Activated CD8-positive, alpha-beta T cell treated with anti-CD3 and anti-CD28 coated beads for 36 hours (primary cell): ENCODE measurements around the gene CMKLR1. TPM values are rescaled to one million over a fixed set of nuclear protein-coding genes. Genes with fewer than 3 reads are reported as not detected.
A peak's percentile ranks its signal among the peaks of the same experiment; 100 is the strongest.

Experiments
- ATAC-seq: fragments of 200-7000 bp; cut with Tn5 transposase; one replicate; pipeline ENCODE4 v1.10.0; 2021; ENCODE audit warnings: mild to moderate bottlenecking, moderate library complexity
- CTCF ChIA-PET: fragments of 350-600 bp; sonication (Branson Sonifier 250); formaldehyde crosslinking; loops from one replicate; lab custom pipeline; 2021; ENCODE audit warnings: antibody characterized with exemption; lab: Charles Lee
- POLR2A ChIA-PET: fragments of 350-600 bp; sonication (Branson Sonifier 250); formaldehyde crosslinking; loops from one replicate; lab custom pipeline; 2021; ENCODE audit warnings: antibody characterized with exemption; lab: Charles Lee
- DNase-seq: peaks from one replicate; pipeline ENCODE4 v3.0.0-alpha.2; 2020
- H3K27ac Mint-ChIP-seq: one replicate; pipeline ENCODE4 v1.8.0; 2021; ENCODE audit warnings: mild to moderate bottlenecking, mixed read lengths
- H3K27me3 Mint-ChIP-seq: one replicate; pipeline ENCODE4 v1.8.0; 2021; ENCODE audit warnings: mixed read lengths
- H3K36me3 Mint-ChIP-seq: one replicate; pipeline ENCODE4 v1.8.0; 2021; ENCODE audit warnings: low read depth, mixed read lengths
- H3K4me1 Mint-ChIP-seq: one replicate; pipeline ENCODE4 v1.8.0; 2021; ENCODE audit warnings: low read depth, mixed read lengths
- H3K4me3 Mint-ChIP-seq: one replicate; pipeline ENCODE4 v1.8.0; 2021; ENCODE audit warnings: mild to moderate bottlenecking, moderate library complexity, mixed read lengths
- H3K9me3 Mint-ChIP-seq: one replicate; pipeline ENCODE4 v1.8.0; 2021; ENCODE audit warnings: mixed read lengths
- intact Hi-C: fragments of 100-400 bp; cut with micrococcal nuclease; formaldehyde crosslinking; loops from one replicate; pipeline ENCODE4 v1.10.0; 2022
- total RNA-seq, 2 experiments: library from RNA; stranded (reverse); gene quantifications; one replicate each; pipeline ENCODE4 v1.2.3, GENCODE V29; 2021
- TF ChIP-seq, protein P1 (sequence below): fragments of 200-600 bp; IDR thresholded peaks from one replicate; pipeline ENCODE4 v1.8.0; 2022; ENCODE audit warnings: antibody characterized with exemption, mild to moderate bottlenecking

Gene CMKLR1
- total RNA-seq, 2 experiments from 2014 or later: not detected

DNA sequence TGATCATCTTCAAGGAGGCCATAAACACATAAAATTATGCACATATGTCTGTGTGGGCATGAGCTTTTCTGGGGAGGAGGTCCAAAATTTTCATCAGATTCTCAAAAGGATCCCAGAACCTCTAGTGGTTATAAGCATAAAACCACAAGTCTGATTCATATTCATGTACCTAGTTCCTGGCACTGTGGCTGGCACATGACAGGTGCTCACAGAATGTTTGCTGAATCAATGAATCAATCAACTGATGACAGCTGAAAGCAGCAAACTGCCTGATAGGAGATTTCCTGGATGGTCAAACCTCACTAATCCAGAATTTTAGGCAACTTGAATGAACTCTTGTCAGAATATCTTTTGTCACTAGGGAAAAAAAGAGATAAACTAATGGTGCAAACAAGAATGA lies 13.5 kb upstream of the CMKLR1 start:
- peaks cover 2% of the 10 kb centered on the region for H3K9me3 Mint-ChIP-seq
- DNase-seq (peak; percentile 18), ATAC-seq (no peak)
- no peaks in the 10 kb centered on the region for H3K36me3 Mint-ChIP-seq
- TF ChIP-seq, protein P1, sequence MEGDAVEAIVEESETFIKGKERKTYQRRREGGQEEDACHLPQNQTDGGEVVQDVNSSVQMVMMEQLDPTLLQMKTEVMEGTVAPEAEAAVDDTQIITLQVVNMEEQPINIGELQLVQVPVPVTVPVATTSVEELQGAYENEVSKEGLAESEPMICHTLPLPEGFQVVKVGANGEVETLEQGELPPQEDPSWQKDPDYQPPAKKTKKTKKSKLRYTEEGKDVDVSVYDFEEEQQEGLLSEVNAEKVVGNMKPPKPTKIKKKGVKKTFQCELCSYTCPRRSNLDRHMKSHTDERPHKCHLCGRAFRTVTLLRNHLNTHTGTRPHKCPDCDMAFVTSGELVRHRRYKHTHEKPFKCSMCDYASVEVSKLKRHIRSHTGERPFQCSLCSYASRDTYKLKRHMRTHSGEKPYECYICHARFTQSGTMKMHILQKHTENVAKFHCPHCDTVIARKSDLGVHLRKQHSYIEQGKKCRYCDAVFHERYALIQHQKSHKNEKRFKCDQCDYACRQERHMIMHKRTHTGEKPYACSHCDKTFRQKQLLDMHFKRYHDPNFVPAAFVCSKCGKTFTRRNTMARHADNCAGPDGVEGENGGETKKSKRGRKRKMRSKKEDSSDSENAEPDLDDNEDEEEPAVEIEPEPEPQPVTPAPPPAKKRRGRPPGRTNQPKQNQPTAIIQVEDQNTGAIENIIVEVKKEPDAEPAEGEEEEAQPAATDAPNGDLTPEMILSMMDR: no peak
- intact Hi-C loops: no loop called here
- POLR2A ChIA-PET: no interaction called here
- no peak overlapping the region for H3K4me3 Mint-ChIP-seq
- no peaks in the 10 kb centered on the region for H3K27me3 Mint-ChIP-seq
- CTCF ChIA-PET: no interaction called here
- peaks cover 4% of the 10 kb centered on the region for H3K4me1 Mint-ChIP-seq
- H3K27ac Mint-ChIP-seq: no peak overlapping the region

DNA sequence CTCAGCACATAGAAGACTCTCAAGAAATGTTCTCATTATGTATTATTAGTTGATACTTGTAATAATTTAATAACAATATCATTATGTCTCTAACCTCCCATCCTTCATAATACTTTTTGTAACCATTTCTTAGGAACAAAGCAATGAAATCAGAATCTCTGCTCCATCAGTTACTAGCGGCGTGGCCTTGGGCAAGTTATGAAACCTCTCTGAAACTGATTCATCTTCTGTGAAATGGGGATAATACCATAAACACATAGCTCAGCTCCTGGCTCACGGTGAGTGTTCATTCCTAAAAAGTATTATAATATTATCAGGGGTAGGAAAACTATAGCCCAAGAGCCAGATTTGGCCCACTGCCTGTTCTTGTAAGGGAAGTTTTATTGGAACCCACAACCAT lies 11.4 kb upstream of the CMKLR1 start:
- ChIA-PET POLR2A (no interaction called here), CTCF (no interaction called here)
- Mint-ChIP-seq H3K36me3 (no peaks in the 10 kb centered on the region), H3K4me3 (no peak overlapping the region), H3K4me1 (peaks cover 4% of the 10 kb centered on the region), H3K27me3 (no peaks in the 10 kb centered on the region), H3K27ac (no peak overlapping the region), H3K9me3 (peaks cover 2% of the 10 kb centered on the region)
- TF ChIP-seq, protein P1: no peak
- no peak for ATAC-seq
- intact Hi-C loops: no loop called here
- no peak for DNase-seq

DNA sequence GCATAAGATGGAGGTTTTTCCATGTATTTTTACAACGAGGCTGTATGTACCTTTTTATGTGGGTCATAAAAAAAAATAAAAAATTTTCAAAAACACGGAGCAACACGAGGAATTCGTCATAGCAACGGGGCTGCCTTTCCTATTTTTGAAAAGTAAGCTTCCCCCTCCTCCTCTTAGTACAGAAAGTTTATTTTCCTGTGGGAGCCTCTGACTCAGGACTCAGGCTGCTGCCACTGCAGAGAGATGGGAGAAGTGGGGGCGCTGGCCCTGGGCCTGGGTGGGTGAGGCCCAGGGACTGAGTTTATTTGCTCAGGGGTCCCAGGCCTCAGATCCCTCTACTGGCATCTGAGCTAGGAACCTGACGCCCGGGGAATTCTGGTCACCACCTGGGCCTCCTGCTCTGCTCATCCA lies 10.2 kb upstream of the CMKLR1 start:
- Mint-ChIP-seq H3K4me1 (peaks cover 4% of the 10 kb centered on the region), H3K9me3 (peaks cover 1% of the 10 kb centered on the region), H3K4me3 (no peak overlapping the region), H3K36me3 (no peaks in the 10 kb centered on the region), H3K27me3 (no peaks in the 10 kb centered on the region), H3K27ac (no peak overlapping the region)
- TF ChIP-seq, protein P1: no peak
- DNase-seq (no peak), ATAC-seq (no peak)
- CTCF ChIA-PET: no interaction called here
- POLR2A ChIA-PET: no interaction called here
- intact Hi-C loops: no loop called here

DNA sequence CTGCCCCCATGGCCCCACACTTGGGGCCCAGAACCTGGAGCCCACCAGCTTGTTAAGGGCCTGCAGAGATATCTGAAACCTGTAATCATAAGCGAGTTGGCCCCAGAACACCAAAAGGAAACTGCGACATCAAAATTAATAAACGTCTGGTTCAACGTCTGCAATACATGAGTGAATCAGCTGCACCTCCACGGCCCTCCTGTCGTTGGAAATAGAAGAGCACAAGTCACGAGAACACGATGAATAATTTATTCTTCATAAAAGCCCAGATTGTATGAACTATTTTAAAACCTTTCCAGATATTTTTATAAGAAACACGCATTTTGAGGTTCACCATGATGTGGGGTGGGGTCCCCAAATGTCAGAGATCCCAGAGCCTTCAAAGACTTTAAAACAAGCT lies 9.7 kb upstream of the CMKLR1 start:
- peaks cover 4% of the 10 kb centered on the region for H3K4me1 Mint-ChIP-seq
- H3K27ac Mint-ChIP-seq: no peak overlapping the region
- no peak for ATAC-seq
- ChIA-PET CTCF (no interaction called here), POLR2A (no interaction called here)
- DNase-seq: no peak
- H3K9me3 Mint-ChIP-seq: no peaks in the 10 kb centered on the region
- intact Hi-C loops: no loop called here
- no peaks in the 10 kb centered on the region for H3K27me3 Mint-ChIP-seq
- TF ChIP-seq, protein P1: no peak
- H3K4me3 Mint-ChIP-seq: no peak overlapping the region
- no peaks in the 10 kb centered on the region for H3K36me3 Mint-ChIP-seq

DNA sequence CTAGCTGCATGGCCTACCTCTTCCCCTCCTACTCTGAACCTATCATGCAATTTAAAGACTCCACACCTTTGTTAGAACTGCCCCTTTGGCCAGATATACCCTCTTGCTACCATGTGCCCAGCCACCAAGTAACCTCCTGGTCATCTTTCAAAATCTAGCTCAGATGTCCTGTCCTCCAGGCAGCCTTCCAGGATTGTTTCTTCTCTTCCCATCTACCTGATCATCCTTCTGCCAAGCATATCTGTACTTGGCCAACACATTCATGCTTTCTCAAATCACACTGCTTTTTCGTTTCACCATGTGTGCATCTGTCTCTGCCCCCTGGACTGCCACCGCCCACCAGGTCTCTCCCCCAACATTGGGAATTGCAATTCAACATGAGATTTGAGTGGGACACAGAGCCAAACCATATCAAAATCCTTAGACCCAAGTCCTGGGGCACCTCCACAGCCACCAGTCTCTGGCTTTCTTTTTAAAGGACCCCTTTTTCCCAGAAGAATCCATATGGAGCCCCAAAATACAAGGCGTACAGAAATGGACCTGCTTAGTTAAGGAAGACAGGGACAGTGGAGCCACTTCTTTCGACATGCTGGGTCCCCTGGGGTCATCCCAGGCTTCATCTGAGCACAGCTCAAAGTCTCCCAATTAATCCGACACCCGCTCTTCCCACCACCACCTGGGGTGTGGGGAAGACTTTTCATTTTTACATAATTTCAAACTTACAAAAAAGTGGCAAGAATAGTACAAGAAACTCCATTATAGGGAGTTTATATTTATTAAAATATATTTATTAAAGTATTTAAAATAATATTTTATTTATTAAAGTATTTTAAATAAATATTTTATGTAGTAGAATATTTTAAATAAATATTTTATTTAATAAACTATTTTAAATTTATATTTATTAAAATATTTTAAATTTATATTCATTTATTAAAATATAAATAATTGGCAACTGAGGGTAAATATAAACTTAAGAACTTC lies 7.9 kb upstream of the CMKLR1 start:
- TF ChIP-seq, protein P1: no peak
- intact Hi-C loops: no loop called here
- H3K4me3 Mint-ChIP-seq: no peak overlapping the region
- POLR2A ChIA-PET: no interaction called here
- no peak overlapping the region for H3K27ac Mint-ChIP-seq
- H3K4me1 Mint-ChIP-seq: no peaks in the 10 kb centered on the region
- H3K9me3 Mint-ChIP-seq: no peaks in the 10 kb centered on the region
- ATAC-seq (peak; percentile 37), DNase-seq (no peak)
- no peaks in the 10 kb centered on the region for H3K36me3 Mint-ChIP-seq
- peaks cover 2% of the 10 kb centered on the region for H3K27me3 Mint-ChIP-seq
- CTCF ChIA-PET: interaction anchor here (0.6 kb wide), 1 partner anchor 85 kb away, joined by 3 read pairs; no protein-coding TSS in a partner anchor
